GM08714 (cell line): ENCODE measurements around the gene CDRT4.

Experiments used
- H3K4me3 ChIP-seq: fragments of 200-500 bp; sonication (Bioruptor generic); 2 replicates; pipeline ENCODE4 v1.5.1; 2014; ENCODE audit warnings: mild to moderate bottlenecking, low read length, inconsistent platforms
- ZNF274 ChIP-seq: IDR thresholded peaks from 2 replicates; pipeline ENCODE4 v1.6.1; 2012; ENCODE audit warnings: mild to moderate bottlenecking, low read depth, low read length

CDRT4 gene

DNA sequence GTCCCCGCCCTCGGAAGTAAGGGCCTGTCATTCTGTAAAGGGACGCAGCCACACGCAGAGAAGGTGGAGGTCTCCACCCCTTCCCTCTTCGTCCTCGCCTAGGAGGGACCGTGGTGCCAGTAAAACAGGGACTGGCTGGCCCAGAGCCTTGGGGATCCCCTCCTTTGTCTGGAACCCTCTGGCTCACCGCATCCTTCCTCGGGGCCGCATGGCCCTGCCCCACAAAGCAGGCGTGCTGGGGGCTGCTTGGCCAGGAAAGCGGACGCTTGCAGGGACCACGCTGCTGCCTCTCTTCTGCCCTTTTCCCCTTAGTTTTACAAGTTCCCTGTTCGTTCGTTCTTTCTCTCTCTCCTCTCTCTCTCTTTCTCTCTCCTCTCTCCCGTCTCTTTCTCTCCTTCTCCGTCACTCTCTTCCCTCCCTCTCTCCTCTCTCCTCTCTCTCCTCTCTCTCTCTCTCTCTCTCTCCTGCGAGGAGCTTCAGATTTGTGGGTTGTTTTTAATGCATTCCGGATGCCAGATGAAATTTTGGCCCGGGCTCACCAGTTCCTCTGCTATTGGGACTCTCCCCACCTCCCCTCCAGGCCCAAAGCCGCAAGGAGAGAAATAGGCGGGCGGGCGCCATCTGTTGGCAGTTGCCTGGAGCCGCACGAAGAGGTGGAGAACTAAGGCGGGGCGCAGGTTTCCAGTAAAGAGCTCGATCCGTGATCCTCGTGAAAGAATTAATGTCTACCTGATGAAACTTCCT lies 35.1 kb upstream of the CDRT4 start:
- H3K4me3 ChIP-seq, result no peak overlapping the region
- TF ChIP-seq ZNF274, result no peak

DNA sequence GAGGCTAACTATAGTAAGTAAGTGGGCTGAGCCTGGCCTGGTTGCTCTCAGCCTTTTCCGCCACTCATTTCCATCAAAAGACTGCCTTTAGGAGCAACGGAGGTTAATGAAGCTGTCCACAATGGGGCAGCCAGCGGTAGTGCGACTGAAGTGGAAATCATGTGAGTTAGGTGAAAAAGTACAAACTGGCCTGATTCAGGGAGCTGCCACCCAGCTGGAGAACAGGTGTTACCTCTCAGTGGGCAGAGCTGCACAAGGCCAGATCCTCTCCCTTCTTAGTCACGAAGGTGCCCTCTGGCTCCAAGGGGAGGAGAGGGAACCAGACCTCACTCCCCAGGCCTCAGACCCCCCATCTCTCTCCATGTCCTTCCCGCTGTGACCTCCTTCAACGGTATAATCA lies 34.4 kb upstream of the CDRT4 start:
- no peak overlapping the region for H3K4me3 ChIP-seq
- TF ChIP-seq ZNF274, result no peak

DNA sequence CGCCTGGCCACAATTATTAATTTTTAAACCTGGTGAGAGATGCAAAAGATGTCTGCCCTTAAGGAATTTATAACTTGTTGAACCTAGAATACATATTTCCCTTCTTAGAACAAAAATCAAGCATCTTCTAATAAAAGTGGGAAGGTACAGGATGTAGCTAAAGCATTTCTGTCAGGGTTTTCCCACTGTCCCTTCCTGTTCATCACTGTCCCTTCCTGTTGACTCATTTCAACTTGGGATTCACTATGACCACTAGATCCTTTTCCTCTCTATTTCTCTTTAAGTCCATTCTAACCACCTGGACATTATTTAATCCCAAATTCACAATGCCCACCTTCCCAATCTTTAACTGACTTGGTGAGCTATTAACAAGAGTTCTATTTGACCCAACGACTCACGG lies 33.9 kb upstream of the CDRT4 start:
- no peak overlapping the region for H3K4me3 ChIP-seq
- no peak for TF ChIP-seq ZNF274

DNA sequence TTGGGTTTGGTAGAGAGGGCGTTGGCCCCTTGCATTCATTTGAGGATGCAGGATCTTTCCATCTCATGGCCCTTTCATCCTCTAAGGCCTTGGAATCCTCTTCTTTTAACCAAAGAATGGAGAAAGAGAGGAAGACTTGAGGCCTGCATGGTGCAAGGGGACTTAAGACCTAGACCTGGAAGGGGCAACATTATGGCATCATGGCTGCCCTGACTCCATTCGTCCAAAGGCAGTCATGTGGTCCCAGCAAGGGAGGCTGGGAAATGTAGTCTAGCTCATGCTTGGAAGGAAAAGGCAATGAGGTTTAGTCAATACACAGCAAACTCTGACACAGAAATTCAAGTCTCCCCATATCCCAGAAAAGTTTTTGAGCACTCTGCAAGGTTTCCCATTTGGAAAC lies 30.7 kb upstream of the CDRT4 start:
- TF ChIP-seq ZNF274, result no peak
- H3K4me3 ChIP-seq, result no peak overlapping the region

DNA sequence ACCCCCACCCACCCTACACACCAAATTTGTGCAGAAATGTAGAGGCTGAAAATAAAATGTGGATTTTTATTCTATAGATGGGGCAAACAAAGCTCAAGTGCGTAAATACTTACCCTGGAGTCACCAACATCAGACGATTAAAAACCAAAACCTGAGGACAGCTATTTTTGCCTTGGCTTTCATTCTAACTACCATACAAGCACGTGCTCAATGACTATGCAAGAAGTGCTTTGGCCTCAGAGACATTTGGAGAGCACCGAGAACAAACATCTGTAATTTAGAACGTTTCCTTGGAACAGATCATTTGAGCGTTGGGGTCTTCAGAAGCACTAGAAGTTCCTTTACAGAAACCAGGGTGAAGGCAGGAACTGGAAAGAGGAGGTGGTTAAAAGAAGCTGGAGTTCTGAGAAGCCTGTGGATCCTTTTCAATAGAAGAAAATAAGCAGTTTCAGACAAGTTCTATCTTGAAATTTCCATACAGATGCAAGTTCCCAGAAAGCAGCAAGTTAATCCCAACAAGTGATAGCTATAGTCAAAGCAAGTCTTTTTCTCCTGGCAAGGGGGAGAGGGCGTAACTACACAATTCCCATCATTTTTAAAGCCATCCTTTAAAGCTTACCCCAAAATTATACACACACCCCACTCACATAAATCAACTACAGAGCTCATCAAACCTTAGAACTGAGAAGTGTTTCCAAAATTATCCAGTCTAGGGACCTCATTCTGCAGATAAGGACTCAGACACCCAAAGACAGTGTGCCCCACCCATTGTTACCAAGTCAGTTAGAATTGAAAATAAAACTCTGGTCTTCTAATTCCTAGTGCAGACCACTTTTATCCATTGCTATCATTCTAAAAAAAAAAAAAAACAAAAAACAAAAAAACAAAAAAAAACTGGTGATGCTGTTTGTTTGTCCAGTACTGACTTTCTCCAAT lies 29.6 kb upstream of the CDRT4 start:
- no peak overlapping the region for H3K4me3 ChIP-seq
- no peak for TF ChIP-seq ZNF274

DNA sequence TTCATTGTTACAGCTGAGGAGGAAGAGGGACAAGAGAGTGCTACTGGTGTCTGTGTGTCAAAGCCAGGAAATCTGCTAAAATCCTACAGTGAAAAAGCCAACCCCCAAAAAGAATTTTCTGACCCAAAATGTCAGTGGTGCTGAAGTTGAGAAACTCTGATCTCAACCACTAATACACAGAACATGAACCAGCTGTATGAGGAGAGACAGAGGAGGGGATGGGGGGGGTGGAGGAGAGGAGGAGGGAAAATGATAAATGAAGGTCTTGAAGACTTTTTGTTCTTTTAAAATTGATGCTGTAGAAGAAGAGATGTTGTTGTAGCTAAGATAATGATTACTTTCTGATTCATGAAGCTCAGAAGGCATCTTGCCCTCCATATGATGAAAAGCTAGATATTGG lies 27.4 kb upstream of the CDRT4 start:
- no peak for TF ChIP-seq ZNF274
- no peak overlapping the region for H3K4me3 ChIP-seq

DNA sequence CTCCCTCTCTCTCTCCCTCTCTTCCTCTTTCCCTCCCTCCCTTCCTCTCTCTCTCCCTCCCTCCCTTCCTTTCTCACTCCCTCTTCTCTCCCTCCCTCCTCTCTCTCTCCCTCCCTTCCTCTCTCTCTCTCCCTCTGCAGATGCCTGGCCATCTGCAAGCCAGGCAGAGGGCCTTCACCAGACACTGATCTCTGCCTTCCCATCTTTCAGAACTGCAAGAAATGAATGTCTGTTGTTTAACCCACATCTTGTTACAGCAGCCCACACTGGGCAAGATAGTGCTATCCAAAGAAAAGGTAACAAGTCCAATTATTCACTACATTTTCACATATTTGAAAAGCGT lies 26.2 kb upstream of the CDRT4 start:
- H3K4me3 ChIP-seq, result no peak overlapping the region
- TF ChIP-seq ZNF274, result no peak

DNA sequence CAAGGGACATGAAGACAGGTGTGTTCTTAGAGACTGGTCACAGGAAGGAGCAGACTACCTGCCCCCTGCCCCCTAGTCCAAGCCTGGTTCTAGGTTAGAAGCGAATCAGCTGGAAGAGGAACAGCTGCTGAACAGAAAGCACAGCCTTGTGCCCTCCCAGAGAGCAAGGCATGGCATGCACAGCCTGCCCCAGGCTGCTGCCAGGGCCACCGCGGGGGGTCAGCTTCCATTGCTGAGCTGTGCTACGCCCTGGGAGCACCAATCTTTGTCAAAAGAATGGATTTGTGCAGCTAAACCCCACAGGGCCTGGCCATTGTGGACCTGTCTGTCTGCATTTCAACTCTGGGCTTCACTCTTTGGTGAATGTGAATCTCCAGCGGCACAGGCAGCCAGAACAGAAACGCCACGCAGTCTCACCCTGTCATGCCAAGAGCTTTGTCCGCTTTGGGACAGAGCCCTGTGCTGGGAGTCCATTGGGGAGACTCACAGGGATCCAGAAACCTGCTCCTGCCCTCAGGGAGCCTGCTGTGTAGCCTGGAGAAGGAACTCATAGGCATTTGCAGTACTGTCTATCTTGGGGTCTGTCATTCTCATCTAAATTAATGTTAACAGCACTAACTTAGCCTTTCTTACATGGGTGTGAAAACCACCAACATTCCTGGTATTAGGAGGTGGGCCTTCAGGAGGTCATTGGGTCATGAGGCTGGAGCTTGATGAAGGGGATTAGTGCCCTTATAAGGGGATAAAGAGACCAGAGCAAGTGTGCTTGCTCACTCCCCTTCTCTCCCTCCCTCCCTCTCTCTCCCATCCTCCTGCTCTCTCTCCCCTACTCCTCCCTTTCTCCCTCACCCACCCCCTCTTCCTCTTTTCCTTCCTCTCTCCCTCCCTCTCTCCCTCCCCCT lies 25.6 kb upstream of the CDRT4 start:
- TF ChIP-seq ZNF274, result no peak
- no peak overlapping the region for H3K4me3 ChIP-seq

DNA sequence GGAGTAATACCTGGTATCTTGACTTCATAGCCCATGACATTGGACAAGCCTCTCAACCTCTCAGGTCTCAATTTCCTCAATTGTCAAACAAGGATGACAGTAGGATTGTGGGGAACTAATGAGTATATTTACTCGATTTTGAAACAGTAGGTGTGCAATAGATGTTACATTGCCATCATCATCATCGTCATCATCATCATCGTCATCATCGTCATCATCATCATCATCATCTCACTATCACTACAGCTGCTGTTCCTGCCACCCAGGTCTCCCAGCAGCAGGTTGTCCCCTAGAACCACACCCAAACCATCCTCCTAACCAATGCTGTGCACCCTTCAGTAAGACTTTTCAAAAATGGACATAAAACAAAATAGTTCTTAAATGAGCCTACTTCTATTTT lies 24.8 kb upstream of the CDRT4 start:
- TF ChIP-seq ZNF274, result no peak
- no peak overlapping the region for H3K4me3 ChIP-seq

DNA sequence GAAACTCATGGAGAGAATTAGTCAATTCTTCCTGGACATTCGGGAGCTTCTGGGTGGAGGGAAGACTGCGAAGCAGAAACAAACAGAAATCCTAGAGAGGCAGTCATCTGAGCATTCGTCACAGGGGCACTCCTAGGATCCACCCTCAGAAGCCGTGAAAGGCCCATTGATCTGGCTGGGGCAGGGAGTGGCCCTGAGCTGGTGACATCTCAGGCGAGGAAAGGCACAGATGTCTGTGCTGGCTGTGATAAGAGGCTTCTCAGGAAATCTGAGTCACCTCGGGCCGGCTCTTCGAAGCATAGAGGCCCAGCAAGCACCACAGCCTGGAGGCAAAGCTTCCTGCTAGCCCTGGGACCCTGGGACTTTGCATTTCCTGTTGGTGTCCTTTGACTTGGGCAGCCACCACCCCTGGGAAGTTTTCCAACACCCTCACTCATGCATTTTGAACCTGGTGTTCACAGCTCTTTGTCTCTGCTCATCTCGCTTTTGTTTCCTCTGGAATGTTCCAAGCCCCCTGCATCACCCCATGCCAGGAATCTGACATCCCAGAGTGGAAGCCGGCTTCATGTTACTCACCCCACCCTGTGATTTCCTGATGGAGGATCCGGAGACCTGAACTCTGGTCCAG lies 23.3 kb upstream of the CDRT4 start:
- no peak overlapping the region for H3K4me3 ChIP-seq
- TF ChIP-seq ZNF274, result no peak

DNA sequence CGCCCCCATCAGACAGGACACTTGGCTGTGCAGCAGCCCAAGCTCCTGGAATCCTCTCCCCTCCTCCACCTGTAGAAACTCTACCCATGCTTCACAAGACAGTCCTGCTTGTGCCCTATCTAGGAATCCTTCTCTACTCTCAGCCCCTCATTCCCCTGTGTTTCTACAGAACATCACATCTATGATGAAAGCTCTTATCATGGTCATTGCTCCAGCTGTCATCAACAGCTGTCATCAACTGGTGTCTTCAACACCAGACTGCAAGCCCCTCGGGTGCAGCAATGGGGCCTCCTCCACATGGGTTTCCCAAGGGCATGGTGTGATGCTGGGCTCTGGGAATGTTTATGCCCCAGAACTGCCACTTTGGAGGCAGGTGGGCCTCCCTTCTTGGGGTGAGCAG lies 21.1 kb upstream of the CDRT4 start:
- TF ChIP-seq ZNF274, result no peak
- no peak overlapping the region for H3K4me3 ChIP-seq

DNA sequence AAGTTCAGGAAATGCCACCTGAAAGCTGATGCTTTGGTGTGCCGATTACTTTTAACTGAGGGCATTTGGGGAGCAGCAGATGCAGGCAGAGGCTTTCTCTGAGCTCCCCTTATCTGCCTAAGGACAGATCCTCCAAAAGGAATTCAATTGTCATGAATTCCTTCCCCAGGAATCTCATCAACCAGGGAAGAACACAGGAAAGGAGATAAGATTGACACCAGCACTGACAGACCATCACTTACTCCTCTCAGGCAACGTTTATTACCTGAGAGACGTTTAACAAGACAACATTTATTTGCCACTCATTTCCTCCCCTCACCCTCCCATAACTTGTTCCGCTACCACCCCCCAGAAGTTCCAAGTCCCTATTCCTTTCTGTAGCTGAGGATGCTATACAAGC lies 17.6 kb upstream of the CDRT4 start:
- H3K4me3 ChIP-seq, result no peak overlapping the region

DNA sequence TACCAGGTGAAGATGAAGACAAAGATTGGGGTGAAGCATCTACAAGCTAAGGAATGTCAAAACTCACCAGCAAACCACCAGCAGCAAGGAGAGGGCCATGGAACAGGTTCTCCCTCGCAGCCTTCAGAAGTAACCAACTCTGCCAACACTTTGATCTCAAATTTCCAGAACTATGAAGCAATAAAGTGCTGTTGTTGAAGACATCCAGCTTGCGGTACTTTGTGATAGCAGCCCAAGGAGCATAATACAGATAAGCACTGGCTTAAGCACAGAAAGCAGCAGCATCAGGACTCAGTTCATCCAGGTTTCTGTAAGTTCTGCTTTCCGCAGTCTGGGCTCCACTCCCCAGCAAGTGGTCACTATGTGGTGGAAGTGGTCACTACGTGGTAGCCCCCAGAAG lies 16.0 kb upstream of the CDRT4 start:
- TF ChIP-seq ZNF274, result no peak
- H3K4me3 ChIP-seq, result no peak overlapping the region

More for the DNA sequence above, 17.6 kb upstream of the CDRT4 start:
- no peak for TF ChIP-seq ZNF274

DNA sequence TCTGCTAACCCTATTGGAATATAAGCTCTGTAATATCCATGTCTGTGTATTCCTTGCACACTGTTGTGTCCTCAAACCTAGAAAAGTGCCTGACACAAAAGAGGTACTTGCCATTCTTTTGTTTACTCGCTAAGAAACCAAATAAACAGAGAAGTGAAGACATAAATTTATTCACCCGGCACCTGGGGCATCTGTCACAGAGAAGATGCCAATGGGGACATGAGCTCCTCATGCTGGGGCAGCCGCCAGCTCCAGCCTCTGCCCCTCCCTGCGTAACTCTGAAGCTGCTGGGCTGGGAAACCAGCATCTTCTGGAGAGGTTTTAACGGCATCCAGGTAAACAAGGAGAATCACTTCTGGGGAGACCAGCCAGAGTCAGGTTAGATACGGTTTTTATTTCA lies 15.1 kb upstream of the CDRT4 start:
- no peak overlapping the region for H3K4me3 ChIP-seq
- no peak for TF ChIP-seq ZNF274
